ENCODE results near the gene PARD3.
A peak's percentile ranks its signal among the peaks of the same experiment; 100 is the strongest.

Gene PARD3

DNA sequence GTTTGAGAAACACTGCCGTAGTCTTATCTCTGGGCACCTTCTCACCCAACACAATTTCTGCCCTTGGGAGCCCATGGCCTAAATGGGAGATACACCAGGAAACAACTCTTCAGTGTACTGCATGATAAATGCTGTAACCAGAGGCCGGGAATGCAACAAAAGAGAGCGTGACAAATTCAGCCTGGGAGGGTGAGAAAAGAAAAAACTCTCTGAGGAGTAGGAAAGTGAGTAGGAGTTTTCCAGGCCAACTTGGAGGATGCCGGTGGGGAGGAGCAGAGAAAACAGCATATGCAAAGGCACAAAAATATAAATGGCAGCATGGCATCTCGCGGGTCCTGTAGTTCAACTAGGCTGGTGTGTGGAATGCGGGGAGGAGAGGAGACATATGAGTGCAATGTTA, 624.5 kb downstream of the PARD3 start:
- DNase-seq: no peak

DNA sequence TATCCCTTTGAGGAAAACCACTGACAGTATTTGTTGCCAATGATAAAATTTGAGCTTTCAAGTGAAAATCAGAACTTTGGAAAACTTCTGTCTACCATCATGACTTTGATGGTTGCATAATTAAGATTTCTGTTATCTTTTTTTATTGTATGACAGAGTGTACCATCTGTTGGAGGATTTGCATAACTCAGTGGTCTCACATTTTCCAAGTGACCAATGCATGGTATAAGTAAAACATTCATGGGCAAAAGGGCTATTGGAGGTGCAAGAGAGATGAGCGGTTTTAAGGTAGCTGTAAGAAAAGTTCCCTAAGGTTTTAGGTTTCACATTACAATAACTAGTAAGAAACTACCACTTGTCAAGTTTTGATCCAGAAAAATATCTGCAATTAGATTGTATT, 625.3 kb downstream of the PARD3 start:
- no peak for DNase-seq

DNA sequence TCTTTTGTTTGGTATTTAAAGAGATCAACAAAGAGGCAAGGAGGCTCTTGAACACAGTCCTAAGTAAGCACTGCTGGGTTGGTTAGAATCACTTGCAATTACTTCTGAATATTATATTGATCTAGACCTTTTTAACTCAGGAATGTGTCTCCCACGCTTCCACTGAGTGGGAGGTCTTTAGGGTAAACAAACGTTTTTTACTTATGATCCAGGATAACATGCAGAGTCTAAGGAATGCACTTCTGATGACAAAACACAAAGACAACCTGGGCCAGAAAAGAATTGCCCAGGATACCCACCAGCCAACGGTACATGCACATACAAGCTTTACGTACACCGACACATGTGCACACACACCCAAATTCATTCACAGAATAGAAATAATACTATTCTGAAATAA, 626.9 kb downstream of the PARD3 start:
- DNase-seq: no peak

DNA sequence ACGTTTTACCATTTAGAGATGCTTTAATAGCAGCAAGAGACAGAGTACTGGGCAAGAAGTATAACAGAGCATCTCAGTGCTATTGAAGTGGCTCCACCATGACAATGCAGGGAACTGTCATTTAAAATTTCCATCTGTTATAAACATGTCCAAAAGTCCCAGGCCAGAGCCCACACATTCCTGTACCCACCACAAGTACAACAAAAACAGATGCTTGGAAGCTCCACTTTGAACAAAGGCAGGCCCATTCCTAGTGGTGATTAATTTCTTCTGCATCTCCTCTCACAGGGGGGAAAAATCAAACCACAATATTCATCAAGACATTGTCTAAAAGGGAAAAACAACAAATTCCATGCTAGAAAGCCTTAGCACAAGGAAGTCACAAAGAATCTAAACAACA, 627.9 kb downstream of the PARD3 start:
- no peak for DNase-seq

DNA sequence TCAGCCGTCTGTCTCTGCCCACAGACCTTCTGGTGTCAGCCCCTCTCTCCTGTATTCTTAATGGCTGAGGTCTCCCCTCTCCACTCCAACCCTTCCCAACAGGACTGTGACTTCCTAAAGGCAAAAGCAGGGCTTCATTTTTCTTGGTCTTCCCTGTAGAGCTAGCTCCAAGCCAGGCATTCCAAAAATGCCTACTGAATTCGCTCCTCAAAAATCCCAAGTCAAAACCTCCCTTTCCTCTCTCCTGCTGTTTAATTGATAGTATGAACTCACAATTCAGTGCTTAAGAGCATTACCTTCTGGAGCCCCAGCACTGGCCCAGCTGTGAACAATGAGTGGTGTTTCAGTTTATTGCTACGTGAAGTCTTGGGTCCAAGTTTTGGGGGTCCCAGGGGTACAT, 628.4 kb downstream of the PARD3 start:
- DNase-seq: no peak

DNA sequence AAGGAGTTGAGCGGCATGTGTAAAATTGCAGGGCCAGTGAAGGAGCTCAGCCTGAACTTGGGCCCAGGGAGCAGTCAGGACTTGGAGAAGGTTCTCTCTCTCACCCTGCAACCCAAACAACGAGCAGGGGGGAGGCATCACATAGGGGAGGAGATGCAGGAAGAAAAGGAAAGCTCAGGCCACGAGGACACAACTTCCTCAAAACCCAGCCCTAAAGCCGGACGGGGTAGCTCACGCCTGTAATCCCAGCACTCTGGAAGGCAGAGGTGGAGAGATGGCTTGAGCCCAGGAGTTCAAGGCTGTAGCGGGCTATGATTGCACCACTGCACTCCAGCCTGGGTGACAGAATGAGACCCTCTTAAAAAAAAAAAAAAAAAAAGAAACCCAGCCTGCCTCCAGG, 629.1 kb downstream of the PARD3 start:
- DNase-seq: no peak

DNA sequence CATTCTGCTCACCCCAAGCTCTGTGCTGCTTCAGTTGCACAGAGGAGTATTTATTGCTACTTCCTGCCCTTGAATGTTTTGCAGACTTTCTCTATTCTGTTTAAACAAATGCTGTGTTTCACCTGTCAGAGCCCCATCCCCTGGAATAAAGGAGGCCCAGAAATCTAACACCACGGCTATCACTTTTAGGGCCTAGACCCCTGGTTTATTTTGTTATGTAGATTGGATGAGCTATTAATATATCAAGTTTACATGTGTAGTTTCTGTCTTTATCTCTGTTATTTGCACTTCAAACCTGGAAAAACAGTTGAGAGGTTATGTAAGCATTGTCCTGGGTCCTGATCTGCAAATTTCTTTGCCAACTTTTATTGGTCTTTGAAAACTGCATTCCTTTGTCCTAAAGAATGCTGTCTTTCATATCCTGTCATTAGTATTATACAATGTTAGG, 630.1 kb downstream of the PARD3 start:
- DNase-seq: no peak

DNA sequence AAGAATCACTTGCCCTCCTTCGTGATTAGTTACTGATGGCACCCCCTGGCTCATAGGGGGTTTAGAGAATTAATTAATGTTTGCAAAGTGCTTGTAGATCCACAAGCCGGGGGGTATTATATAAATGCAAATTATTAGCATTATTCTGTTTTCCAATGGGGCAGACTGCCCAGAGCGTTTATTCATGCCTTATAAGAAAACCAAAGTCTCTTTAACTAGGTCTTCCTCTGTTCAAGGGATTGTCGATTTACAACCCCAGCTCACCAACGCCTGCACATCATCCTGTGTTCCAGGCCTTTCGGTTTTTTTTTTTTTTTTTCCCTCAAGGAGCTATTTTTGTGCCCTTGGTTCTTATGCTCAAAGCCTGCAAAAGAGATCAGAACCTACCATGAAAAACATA, 630.7 kb downstream of the PARD3 start:
- no peak for DNase-seq

DNA sequence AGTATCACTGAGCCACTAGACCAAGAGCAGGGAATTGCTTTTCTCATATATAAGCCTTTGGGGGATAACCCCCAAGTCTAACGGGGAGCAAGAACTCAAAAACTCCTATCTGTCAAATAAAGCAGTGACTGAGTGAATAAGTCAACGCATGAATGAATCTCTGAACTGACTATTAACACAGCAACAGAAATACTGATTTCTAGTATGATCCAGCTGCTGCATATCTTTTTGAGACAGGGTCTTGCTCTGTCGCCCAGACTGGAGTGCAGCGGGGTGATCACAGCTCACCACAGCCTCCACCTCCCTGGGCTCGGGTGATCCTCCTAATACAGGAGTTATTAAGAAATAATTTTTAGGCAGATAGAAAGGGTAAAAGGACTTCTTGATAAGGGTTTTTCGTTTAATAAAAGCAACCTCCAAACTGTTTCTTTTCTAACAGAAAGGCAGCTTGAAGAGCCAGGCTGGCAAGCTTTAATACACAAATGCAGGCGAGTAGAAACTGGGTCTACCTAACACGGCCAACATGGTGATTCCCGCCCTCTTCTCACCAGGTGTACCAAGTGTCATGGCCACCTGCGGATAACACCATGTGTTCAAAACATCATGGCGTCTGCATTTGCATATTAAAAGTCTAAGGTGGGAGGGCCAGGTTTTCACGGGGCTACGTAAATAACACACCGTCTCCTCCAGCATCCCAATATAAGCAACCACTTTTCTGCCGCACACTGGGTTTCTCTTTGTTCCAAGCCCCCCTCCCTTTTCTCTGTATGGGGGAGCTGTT, 631.9 kb downstream of the PARD3 start:
- DNase-seq: no peak

DNA sequence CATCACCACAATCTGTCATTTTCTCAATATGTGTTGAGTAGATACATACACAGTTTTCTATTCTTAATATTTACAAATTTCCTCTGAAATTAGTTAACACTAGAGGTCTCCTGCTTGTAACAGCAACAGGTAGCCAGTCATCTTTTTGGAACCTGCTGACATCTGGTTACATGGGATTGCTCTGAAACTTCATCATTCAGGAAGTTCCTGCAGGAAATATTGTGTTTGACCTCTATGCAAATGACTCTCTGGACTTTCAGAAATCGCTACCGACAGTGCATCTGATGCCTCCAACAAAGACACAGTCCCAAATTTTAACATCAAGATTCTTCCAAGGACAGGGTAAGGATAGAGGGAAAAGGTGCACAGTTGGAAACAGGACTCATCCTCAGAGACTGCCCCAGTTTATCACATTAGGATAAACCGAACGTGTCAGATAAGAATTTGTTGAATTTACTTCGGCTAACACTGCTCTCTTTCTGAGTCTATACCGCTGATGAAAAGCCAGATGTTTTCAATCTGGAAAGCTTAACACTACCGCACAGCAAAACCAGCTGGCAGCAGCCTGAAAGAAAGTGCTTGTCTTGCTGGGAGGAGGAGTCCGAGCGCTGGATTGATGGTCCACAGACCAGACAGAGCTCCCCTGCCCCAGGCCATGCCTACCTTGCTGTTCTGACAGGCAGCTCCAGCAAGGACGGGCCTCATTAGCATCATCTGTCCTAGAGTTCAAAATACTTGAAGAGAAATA, 633.4 kb downstream of the PARD3 start:
- DNase-seq: peak; percentile 88

DNA sequence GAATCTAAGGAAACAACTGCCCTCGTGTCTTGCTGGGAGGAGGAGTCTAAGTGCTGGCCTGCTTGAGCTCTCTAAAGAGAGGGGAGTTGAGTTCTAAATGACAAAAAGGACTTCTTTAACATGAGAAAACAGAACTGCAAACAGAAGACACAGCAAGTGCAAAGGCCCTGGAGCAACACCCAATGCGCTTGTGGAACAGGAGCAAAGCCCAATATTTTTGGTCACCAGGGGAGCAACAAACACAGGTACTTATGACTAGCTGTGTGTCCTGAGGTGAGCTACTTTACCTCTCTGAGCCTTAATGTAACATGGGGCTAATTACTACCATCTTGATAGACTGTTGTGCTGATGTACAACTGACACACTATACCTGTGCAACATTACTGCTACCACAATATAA, 634.3 kb downstream of the PARD3 start:
- no peak for DNase-seq

DNA sequence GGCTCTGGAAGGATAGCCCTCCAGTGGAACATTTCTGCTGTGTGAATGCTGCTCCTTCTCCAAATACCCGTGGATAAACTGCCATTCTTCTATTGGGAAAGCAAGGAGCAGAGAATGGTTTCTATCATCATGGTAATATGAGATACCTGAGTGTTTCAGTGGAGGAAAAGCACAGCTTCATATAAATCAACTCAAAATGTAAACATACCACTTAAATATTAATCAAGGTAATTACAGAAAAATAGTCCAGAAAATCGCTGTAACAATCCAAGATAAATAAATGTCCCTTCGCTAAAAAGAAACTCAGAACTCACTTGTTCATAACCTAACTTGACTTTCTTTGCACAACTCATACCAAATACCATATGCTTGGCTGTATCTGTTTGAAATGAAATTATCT, 635.8 kb downstream of the PARD3 start:
- no peak for DNase-seq

DNA sequence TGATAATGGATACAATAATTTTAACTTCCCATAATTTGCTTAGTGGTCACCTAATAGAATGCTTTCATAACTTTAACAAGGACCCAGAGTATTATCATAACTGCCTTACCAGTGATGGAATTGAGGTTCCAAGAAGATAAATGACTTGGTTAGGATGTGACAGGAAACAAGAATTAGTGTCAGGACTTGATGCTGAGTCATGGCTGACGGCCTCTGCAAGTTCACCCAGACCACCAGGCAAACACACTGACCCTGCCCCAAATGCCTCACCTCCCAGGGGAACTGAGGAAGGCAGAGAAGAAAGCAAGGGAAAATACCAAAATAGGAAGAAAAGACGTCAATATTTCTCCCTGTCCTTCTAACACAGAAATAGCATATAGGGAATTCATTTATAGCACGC, 636.3 kb downstream of the PARD3 start:
- DNase-seq: no peak

DNA sequence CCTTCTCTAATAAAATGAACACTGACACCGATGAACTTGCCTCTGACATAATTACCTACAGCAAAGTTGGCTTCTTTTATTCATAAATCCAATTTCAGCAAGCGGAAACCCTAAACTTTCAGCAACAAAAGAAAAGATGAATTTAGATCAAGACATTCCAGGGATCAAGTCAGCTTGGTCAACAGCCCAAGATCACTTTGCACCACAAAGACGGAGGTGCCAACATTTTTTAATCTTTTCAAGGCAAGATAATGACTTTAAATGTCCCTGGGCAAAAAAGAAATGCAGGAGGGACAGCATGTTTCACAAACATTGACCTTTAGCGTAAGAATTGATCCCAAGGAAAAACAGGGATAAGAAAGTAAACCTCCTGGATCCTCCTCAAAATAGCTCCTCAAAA, 636.9 kb downstream of the PARD3 start:
- no peak for DNase-seq

DNA sequence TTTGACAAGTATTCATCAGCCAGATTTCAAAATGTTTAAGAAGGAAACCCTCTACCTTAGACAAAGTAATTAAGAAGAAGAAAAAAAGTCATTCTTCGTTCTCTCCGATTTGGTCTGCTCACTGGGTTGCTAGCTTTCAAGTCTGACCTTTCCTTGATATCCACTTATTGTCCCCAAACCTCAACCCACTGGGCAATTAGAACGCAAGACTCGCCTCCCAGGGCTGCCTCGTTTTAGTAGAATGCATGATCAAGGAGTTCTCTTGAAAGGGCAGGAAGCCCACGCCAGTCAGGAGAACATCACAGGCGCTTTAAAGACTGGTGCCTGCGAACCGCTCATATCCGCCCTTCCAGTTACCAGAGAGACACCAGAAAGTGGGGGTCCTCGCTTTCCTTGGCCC, 637.7 kb downstream of the PARD3 start:
- DNase-seq: no peak

DNA sequence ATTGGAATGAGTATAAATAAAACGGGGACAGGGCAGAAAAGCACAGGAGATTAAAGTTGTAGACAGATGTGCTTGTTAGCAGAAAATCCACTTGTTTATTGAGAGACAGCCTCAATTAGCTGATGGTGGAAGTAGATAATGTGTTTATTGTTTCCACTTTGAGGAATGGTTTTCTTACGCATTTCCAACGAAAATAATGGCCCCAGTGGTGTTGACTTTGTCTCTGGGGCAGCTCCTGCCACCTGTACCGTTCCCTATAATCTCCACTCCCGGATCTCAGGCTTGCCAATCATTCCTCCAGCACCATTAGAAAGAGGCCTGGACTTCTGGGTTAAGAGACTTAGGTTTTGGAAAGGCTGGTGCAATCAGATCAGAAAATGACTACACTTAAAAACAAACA, 638.7 kb downstream of the PARD3 start:
- no peak for DNase-seq

DNA sequence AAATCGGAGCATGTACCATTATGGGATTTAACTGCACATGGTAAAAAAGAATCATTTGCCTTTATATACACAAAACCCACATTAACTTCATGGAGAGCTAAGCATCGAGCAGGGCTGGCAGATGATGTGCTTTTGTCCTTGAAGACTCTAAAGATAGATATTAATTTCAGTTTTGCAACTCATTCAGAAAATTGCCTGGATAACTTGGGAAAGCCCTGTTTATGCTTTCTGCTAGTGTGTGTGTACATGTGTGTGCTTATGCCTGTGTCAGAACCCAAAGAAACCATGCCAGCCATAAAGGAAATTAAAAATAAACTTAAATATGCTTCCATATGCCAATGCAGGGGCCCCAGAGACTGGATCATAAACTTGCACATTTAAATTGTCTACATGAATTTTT, 640.0 kb downstream of the PARD3 start:
- no peak for DNase-seq

DNA sequence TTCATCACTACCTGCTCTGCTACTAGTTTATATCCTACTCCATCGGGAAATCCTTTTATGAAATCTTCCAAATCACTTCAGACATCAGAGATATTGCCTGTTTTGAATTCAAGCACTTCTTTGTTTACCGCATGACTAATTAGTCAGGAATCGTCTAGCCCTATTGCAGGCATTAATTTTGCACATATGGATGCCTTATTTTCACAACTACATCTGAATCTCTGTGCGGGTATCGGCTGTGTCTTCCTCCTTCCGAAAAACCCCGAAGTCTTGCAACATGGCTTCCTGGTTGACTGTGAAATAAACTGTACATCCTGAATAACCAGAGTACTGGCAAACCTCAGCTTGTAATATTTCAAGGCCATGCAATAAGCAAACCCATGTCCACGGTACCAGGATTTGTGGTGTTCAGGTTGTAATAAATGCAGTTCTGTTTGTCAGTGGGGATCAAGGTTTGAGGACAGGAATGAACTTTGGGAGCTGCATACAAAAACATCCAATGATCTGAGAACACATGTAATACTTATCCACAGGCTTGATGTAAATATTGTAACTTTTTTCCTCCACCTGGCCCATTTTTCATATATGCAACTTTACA, 642.1 kb downstream of the PARD3 start:
- DNase-seq: no peak

DNA sequence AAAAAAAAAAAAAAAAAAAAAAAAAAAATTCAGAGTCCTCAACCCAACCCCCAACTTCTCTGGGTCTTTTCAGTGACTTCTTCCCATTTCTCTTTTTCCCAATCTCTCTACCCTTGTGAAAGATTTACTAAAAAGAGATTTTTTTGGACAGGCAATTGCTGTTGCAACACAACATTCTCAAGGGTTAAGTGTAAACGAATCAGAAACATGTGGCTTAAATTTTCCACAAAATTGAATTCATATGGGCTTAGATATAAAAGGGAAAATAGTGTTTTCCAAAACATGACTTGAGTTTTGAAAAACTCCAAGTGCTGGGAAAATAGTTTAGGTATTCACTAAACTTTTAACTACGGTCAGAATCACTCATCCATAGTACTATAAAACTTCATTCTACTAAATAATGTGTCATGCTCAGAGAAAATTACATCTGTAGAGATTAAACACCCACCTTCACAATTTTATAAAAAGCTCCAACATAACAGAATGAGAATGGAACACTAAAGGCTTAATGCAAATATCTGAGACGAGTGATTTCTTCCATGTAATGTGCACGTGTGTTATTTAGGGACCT, 643.1 kb downstream of the PARD3 start:
- no peak for DNase-seq

DNA sequence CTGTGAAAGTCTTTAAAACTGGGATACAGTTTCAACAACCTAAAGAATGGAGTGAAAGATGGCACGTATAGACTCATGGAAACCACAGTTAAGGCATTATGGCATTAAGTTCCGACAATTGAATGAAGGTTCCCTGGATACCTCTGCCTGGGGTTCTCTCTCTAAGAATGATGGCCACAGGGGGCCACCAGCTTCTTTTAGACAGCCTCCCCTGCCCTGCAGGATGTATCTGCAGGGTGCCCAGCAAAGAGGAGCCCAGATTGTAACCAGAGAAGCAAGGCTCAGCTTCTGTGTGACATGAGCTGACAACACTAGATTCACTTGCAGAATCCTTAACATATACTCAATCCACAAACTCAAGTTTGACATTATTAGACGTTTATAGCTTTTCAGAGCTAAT, 645.4 kb downstream of the PARD3 start:
- no peak for DNase-seq

DNA sequence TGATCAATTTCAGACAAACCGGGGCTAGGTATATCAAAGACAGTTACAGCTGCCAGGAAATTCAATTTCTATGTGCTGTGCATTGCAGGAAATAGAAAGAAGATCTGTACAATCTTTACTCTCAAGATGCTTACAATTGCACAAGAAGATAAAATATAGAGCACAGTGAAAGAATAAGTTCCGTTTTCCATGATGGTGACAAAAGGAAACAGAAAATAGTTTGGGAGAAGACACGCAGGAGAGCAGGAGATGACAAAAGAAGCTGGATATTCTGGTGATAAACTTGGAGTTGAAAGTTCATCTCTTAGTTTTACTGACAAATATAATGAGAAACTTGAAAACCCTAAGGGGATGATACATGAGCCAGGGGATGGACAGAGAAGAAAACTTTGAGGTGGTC, 646.0 kb downstream of the PARD3 start:
- no peak for DNase-seq

DNA sequence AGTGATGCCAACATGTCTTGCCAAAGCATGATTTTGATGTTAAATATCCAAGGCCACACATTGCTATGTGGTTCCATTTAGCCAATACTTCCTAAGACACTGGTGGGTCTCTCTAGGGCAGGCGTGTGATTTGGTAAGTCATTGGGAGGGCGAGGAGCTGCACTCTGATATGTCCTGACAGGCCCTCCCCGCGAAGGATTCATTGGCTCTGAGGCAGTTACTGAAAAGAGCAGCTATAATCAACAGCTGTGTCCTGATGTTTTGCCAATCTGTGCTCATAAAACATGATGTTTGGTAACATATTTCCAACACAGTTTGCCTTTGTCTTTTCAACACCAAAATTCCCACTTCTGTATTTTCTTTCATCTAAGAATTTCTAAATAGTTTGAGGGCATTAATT, 646.7 kb downstream of the PARD3 start:
- no peak for DNase-seq

DNA sequence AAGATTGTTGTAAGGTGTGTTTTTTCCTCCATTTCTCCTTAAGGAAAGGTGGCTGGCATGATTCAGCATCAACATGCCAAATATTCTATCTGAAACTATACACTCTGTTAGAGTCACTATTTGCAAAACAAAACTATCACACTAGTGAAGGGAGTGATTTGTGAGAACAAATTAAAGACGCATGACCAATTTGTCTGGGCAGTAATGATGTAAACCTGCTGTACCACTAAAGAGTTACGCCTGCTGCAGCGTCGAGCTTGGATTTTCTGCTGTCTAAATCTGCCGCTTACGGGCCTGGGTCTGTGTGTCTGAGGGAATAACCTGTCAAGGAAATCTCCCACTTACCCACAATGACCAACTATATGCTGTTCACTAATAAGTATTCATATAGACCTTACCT, 648.3 kb downstream of the PARD3 start:
- no peak for DNase-seq

DNA sequence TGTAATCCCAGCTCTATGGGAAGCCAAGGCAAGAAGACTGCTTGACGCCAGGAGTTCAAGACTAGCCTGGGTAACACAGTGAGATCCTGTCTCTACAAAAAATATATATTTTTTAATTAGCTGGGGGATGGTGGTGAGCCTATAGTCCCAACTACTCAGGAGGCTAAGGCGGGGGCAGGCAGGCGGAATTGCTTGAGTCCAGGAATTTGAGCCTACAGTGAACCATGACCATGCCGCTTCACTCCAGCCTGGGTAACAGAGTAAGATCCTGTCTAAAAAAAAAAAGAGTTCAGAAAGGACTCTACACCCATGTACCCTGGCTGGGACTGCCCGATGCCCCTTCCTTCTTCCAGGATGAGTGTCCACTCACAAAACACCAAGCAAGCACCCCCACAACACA, 648.7 kb downstream of the PARD3 start:
- DNase-seq: no peak
